MG63 (cell line): Measurements from ENCODE around the gene FOXR1. TPM values are rescaled to one million over a fixed set of nuclear protein-coding genes. Genes with fewer than 3 reads are reported as not detected.

Source experiments
- DNase-seq: peaks from one replicate; pipeline ENCODE4 v3.0.0-alpha.2; 2020
- H3K27me3 ChIP-seq: fragments of 250-450 bp; sonication (Bioruptor Pico); 2 replicates; pipeline ENCODE4 v1.5.1; 2020; ENCODE audit warnings: mild to moderate bottlenecking, moderate library complexity
- H3K36me3 ChIP-seq: fragments of 250-450 bp; sonication (Bioruptor Pico); 2 replicates; pipeline ENCODE4 v1.5.1; 2020; ENCODE audit warnings: mild to moderate bottlenecking, moderate library complexity
- H3K4me3 ChIP-seq: fragments of 250-450 bp; sonication (Bioruptor Pico); 2 replicates; pipeline ENCODE4 v1.5.1; 2020; ENCODE audit warnings: mild to moderate bottlenecking, moderate library complexity
- H3K9me3 ChIP-seq: fragments of 250-450 bp; sonication (Bioruptor Pico); 2 replicates; pipeline ENCODE4 v1.5.1; 2020; ENCODE audit warnings: mild to moderate bottlenecking, moderate library complexity
- total RNA-seq: library from RNA; depleted of rRNA; stranded (reverse); fragments of >200 nt; shearing (Covaris generic); gene quantifications from 2 replicates; pipeline ENCODE4 v1.2.3, GENCODE V29; 2014; ENCODE audit warnings: low replicate concordance; rRNA removed

FOXR1 gene
- total RNA-seq, 1 experiment from 2014 or later, result not detected

DNA sequence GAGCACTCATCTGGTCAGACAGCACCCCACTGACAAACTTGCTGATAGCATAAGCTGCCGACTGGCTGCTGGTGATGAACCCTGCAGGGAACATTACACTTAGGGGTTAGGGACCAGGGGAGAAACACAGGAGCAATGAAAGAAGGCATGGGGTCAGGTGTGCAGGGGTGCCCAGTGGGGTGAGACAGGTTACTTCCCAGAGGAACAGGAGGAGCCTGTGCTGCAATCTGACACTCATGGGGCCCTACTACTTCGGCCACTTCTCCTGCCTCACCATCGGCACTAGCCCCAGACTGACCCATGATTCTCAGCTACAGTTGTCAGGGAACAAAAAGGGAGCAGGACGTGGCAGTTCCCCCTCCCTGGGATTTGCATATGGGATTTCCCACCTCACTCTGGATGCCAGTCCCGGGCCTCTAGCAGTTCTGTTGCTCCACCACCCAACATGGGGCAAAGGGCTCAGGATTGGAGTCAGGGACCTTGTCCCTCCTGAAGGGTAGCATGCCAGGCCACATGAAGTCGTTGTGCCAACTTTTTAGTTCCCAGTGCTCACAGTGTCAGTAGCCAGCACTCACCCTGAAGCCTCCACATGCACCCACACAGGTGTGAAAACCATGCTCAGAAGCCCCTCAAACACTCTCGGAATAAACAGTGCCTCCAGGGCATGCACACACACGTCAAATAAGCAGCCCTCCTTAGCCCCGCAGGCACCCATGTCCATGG lies 56.9 kb downstream of the FOXR1 start:
- no peak overlapping the region for H3K4me3 ChIP-seq
- DNase-seq, result no peak
- no peaks in the 10 kb centered on the region for H3K9me3 ChIP-seq
- no peaks in the 10 kb centered on the region for H3K27me3 ChIP-seq
- H3K36me3 ChIP-seq, result peaks cover 10% of the 10 kb centered on the region

DNA sequence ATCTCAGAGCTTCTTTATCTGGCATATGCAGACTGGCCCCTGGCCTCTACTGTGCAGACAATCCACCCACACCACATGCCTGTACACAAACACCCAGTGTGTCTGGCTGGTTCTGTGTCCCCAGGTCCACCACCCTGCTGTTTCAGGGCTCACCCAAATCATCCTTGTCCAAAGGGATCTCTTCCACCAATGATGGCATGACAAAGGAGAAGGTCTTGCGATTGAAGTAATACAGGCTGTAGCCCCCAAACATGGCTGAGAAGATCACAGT lies 57.4 kb downstream of the FOXR1 start:
- no peak for DNase-seq
- Histone ChIP-seq H3K9me3 (no peaks in the 10 kb centered on the region), H3K27me3 (no peaks in the 10 kb centered on the region), H3K4me3 (no peak overlapping the region), H3K36me3 (peaks cover 5% of the 10 kb centered on the region)

DNA sequence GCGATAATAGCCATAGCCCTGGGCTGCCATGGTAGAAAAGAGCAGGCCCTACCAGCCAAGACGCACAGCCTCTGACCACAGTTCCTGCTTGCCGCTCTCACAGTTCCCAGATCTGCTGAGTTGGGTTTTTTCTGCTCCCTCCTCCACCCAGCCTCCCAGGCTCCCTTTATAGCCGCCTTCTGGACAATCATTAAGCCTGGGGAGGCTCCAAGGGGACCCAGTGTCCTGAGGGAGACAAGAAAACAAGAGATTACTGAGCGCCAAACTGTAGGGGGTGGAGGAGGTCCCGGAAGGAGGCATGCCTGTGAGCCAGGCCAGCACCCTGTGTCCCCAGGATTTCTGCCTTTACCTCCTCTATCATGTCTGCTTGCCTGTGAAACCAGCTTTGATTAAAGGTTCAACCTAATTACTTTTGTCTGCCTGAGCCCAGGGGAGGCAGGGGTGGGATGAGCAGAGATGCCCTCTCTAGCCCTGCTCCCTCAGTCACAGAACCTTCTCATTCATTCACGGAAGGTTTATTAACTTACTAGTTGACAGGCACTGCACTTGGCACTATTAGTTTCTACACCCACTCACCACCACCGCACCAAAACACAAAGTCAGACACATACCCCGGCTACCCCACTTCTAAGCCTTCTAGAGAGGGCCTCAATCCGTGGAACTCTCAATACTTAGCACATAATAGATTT lies 57.9 kb downstream of the FOXR1 start:
- H3K9me3 ChIP-seq, result no peaks in the 10 kb centered on the region
- no peaks in the 10 kb centered on the region for H3K27me3 ChIP-seq
- DNase-seq, result no peak
- peaks cover 4% of the 10 kb centered on the region for H3K36me3 ChIP-seq
- H3K4me3 ChIP-seq, result peak overlapping the region; percentile 77

DNA sequence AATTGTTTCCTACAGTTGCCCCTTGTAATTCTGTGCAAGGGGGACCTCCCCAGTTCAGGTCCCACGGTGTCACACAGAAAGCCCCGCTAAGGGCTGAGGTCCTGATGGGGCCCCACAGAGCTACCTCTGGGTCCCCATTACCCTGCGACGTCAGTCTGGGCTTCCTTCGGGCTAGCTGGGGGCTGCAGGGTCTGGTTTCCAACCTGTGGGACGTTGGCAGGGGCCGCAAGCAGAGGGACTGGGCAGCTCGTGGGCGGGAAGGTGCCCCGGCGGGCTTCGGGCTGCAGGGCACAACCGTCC lies 58.4 kb downstream of the FOXR1 start:
- Histone ChIP-seq H3K4me3 (peak overlapping the region; percentile 77), H3K27me3 (no peaks in the 10 kb centered on the region), H3K36me3 (peaks cover 3% of the 10 kb centered on the region), H3K9me3 (no peaks in the 10 kb centered on the region)
- no peak for DNase-seq

DNA sequence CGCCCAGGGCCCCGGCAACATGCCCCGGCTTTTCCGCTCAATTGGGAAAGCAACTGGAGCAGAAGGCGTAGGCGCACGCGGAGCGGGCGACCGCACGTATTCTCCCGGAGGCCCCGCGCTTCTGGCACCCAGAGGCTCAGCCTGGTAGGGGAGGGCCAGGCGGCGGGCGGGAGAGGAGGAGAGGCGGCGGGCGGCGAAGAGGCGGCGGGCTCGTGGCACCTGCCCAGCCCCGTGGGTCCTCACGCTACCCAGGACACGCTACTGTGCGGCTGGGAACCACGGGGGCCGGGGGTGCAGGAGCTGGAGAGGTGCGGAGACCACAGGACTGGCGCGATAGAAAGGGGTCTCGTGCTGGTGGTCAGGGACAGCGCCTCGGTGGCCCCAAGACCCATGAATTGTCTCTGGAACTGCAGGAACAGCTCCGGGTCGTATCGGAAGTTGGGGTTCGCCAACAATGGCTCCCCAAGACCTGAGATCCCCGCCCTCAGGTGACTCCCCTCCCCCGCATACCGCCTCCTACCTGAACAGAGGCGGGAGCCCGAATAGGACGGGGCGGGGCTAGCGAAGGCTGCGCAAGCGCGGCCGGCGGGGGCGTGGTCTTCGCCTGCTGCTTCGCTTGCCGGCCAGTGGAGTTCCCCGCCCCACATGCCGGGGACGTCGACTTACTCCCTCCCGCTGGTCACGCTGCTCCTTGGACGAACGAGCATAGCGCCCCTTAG lies 58.9 kb downstream of the FOXR1 start, which contains the start of gene SLC37A4:
SLC37A4 (minus strand) TSS at position 549 of the 719 bp plus-strand sequence.
- peak; percentile 98 for DNase-seq
- no peaks in the 10 kb centered on the region; the same call in 1 of the 2 replicates for H3K36me3 ChIP-seq
- no peaks in the 10 kb centered on the region for H3K9me3 ChIP-seq
- peak within 1 kb of the TSS; percentile 77 for H3K4me3 ChIP-seq
- no peaks in the 10 kb centered on the region for H3K27me3 ChIP-seq

Other genes with a start within 250 kb of the FOXR1 start
- 51.6 and 77.3 TPM in 2 replicates for gene DDX6, start 180.6 kb upstream of the FOXR1 start, total RNA-seq
- gene CXCR5, start 87.9 kb upstream of the FOXR1 start, total RNA-seq, result not detected in 2 replicates
- gene BCL9L, start 45.8 kb upstream of the FOXR1 start, total RNA-seq, result 1.8 and 2.3 TPM in 2 replicates
- gene UPK2, start 15.5 kb upstream of the FOXR1 start, total RNA-seq, result not detected in 2 replicates
- 3.4 and 12.7 TPM in 2 replicates for gene CENATAC, start 26.4 kb downstream of the FOXR1 start, total RNA-seq
- gene RPS25, start 46.6 kb downstream of the FOXR1 start, total RNA-seq, result 1,989 and 2,700 TPM in 2 replicates
- 54.2 and 91.6 TPM in 2 replicates for gene TRAPPC4, start 47.0 kb downstream of the FOXR1 start, total RNA-seq
- 1.2 and 2.6 TPM in 2 replicates for gene SLC37A4, start 59.1 kb downstream of the FOXR1 start, total RNA-seq
- 137 and 228 TPM in 2 replicates for gene HYOU1, start 85.4 kb downstream of the FOXR1 start, total RNA-seq
- 9.1 and 14.2 TPM in 2 replicates for gene VPS11, start 96.1 kb downstream of the FOXR1 start, total RNA-seq
- 35.5 and 54.7 TPM in 2 replicates for gene HMBS, start 113.1 kb downstream of the FOXR1 start, total RNA-seq
- 7.9 and 18.4 TPM in 2 replicates for gene DPAGT1, start 130.1 kb downstream of the FOXR1 start, total RNA-seq
- gene C2CD2L, start 135.6 kb downstream of the FOXR1 start, total RNA-seq, result 2.9 and 5.1 TPM in 2 replicates
- 8.3 and 27.5 TPM in 2 replicates for gene HINFP, start 149.8 kb downstream of the FOXR1 start, total RNA-seq
- not detected in 2 replicates for gene ABCG4, start 177.3 kb downstream of the FOXR1 start, total RNA-seq
- 12.9 and 16.8 TPM in 2 replicates for gene NLRX1, start 197.0 kb downstream of the FOXR1 start, total RNA-seq
- not detected in 2 replicates for gene NHERF4, start 213.7 kb downstream of the FOXR1 start, total RNA-seq
- gene CBL, start 234.6 kb downstream of the FOXR1 start, total RNA-seq, result 5.7 and 6.2 TPM in 2 replicates